Lower leg skin (tissue), 3 donors: ENCODE data around the gene AHCYL1.

Source experiments
- CTCF ChIP-seq, 3 donors: fragments of 450-650 bp; IDR thresholded peaks; one replicate each; pipeline ENCODE4 v1.5.1; 2016; ENCODE audit warnings: antibody characterized with exemption in 3 of 3, mild to moderate bottlenecking in 3 of 3, moderate library complexity in 2 of 3
- POLR2A ChIP-seq, 2 donors: fragments of 450-650 bp; IDR thresholded peaks; one replicate each; pipeline ENCODE4 v1.6.1; 2016 to 2017; ENCODE audit warnings: antibody characterized with exemption in 2 of 2, mild to moderate bottlenecking in 1 of 2, moderate library complexity in 1 of 2

- no peak for TF ChIP-seq POLR2A (IDR thresholded peaks at IDR 0.05)
- TF ChIP-seq CTCF (IDR thresholded peaks at IDR 0.05): no peak
Observed at GRCh38 chr1:110067479-110067892, 82.9 kb downstream of the AHCYL1 start.
